Raji (cell line): ENCODE measurements around the gene HLCS.

Experiments used
- POLR2A ChIP-seq: IDR thresholded peaks from 2 replicates; pipeline ENCODE4 v1.6.1; 2011; ENCODE audit warnings: low read depth, low read length, control low read depth; ENCODE audit not compliant: insufficient read depth

The HLCS gene

GRCh38 chr21:36913247-36914169 lies 53.0 kb downstream of the HLCS start:
- no peak for TF ChIP-seq POLR2A

GRCh38 chr21:36910581-36911307 lies 55.7 kb downstream of the HLCS start:
- TF ChIP-seq POLR2A: no peak

GRCh38 chr21:36909901-36910561 lies 56.4 kb downstream of the HLCS start:
- TF ChIP-seq POLR2A: no peak

GRCh38 chr21:36909423-36909822 lies 57.0 kb downstream of the HLCS start:
- no peak for TF ChIP-seq POLR2A

GRCh38 chr21:36908260-36908908 lies 58.1 kb downstream of the HLCS start:
- TF ChIP-seq POLR2A: no peak

- no peak for TF ChIP-seq POLR2A
These were observed 62.3 kb downstream of the HLCS start for GRCh38 chr21:36904093-36904666.

GRCh38 chr21:36902793-36903192 lies 63.7 kb downstream of the HLCS start:
- no peak for TF ChIP-seq POLR2A

- no peak for TF ChIP-seq POLR2A
These were observed 64.1 kb downstream of the HLCS start for GRCh38 chr21:36902331-36902730.

- TF ChIP-seq POLR2A: no peak
These were observed 64.9 kb downstream of the HLCS start for GRCh38 chr21:36901575-36901974.

- TF ChIP-seq POLR2A: no peak
These were observed 72.9 kb downstream of the HLCS start for GRCh38 chr21:36893581-36893980.

GRCh38 chr21:36892201-36892600 lies 74.3 kb downstream of the HLCS start:
- no peak for TF ChIP-seq POLR2A

GRCh38 chr21:36891692-36892091 lies 74.8 kb downstream of the HLCS start:
- no peak for TF ChIP-seq POLR2A

- TF ChIP-seq POLR2A: no peak
These were observed 75.3 kb downstream of the HLCS start for GRCh38 chr21:36891121-36891520.

GRCh38 chr21:36890086-36890485 lies 76.4 kb downstream of the HLCS start:
- TF ChIP-seq POLR2A: no peak

GRCh38 chr21:36889401-36889800 lies 77.1 kb downstream of the HLCS start:
- no peak for TF ChIP-seq POLR2A
